ENCODE measurements around the gene SRCAP. TPM values are rescaled to one million over a fixed set of nuclear protein-coding genes. Genes with fewer than 3 reads are reported as not detected.

SRCAP gene
- polyA plus RNA-seq, 1 donor (not counting 4 experiments of a cell fraction or from before 2014, with no cell fraction given): 1.4 TPM

- Histone ChIP-seq H3K79me2 (ENCODE audit: control insufficient read depth, insufficient read depth, low read length) (peaks cover 22% of the 10 kb centered on the region), H3K9me1 (ENCODE audit: control insufficient read depth, extremely low read depth, insufficient read depth, low read length) (no peaks in the 10 kb centered on the region), H3K4me1 (ENCODE audit: control insufficient read depth, extremely low read depth, insufficient read depth, low read length) (peaks cover 25% of the 10 kb centered on the region), H3K4me3 (ENCODE audit: control insufficient read depth in 2 of 3, extremely low read depth in 1 of 3, insufficient read depth in 2 of 3, low read depth in 1 of 3, low read length in 3 of 3) (no peak overlapping the region), H3K9me3 (ENCODE audit: control insufficient read depth, low read depth, low read length) (no peaks in the 10 kb centered on the region), H3K4me2 (ENCODE audit: control insufficient read depth, extremely low read depth, insufficient read depth, low read depth, low read length) (no peak overlapping the region), H3K9ac (ENCODE audit: control insufficient read depth, extremely low read depth, insufficient read depth, low read length) (no peak overlapping the region), H2AFZ (ENCODE audit: control insufficient read depth, low read length) (no peak overlapping the region), H3K27me3 (ENCODE audit: control insufficient read depth, extremely low read depth, insufficient read depth, low read length) (no peaks in the 10 kb centered on the region), H3K27ac (ENCODE audit: control insufficient read depth, insufficient read depth, low read length) (peak overlapping the region; percentile 100), H4K20me1 (ENCODE audit: control insufficient read depth, extremely low read depth, insufficient read depth, low read length) (no peaks in the 10 kb centered on the region), H3K36me3 (ENCODE audit: control insufficient read depth in 2 of 2, extremely low read depth in 1 of 2, insufficient read depth in 2 of 2, low read length in 2 of 2) (peaks cover 33 to 34% of the 10 kb centered on the region in 2 experiments)
- dilution Hi-C loops (cut with MboI; ENCODE audit: extremely low pct_ligation_motif_present, low sequenced_read_pairs): no loop called here
- TF ChIP-seq EZH2 (IDR thresholded peaks at IDR 0.05; ENCODE audit: low read length) (no peak), CTCF (optimal IDR thresholded peaks at IDR 0.05 in 1 of 3, IDR thresholded peaks at IDR 0.05 in 1 of 3, conservative IDR thresholded peaks at IDR 0.05 in 1 of 3; ENCODE audit: extremely low read depth in 1 of 3, insufficient read depth in 2 of 3, low read length in 3 of 3) (no peak)
- FAIRE-seq (no peak), DNase-seq (ENCODE audit: low read depth, low spot score) (no peak)
Measured at GRCh38 chr16:30738984-30739951, 40.3 kb downstream of the SRCAP start.

- Histone ChIP-seq H3K9me1 (ENCODE audit: control insufficient read depth, extremely low read depth, insufficient read depth, low read length) (no peaks in the 10 kb centered on the region), H3K4me3 (ENCODE audit: control insufficient read depth in 2 of 3, extremely low read depth in 1 of 3, insufficient read depth in 2 of 3, low read depth in 1 of 3, low read length in 3 of 3) (peak overlapping the region; percentile 60 to 95 (median 79)), H3K27me3 (ENCODE audit: control insufficient read depth, extremely low read depth, insufficient read depth, low read length) (no peaks in the 10 kb centered on the region), H3K79me2 (ENCODE audit: control insufficient read depth, insufficient read depth, low read length) (peaks cover 29% of the 10 kb centered on the region), H3K4me2 (ENCODE audit: control insufficient read depth, extremely low read depth, insufficient read depth, low read depth, low read length) (peak overlapping the region; percentile 89), H3K9ac (ENCODE audit: control insufficient read depth, extremely low read depth, insufficient read depth, low read length) (peak overlapping the region; percentile 97), H3K9me3 (ENCODE audit: control insufficient read depth, low read depth, low read length) (no peaks in the 10 kb centered on the region), H2AFZ (ENCODE audit: control insufficient read depth, low read length) (no peak overlapping the region), H3K36me3 (ENCODE audit: control insufficient read depth in 2 of 2, extremely low read depth in 1 of 2, insufficient read depth in 2 of 2, low read length in 2 of 2) (peaks cover 31 to 42% of the 10 kb centered on the region in 2 experiments), H4K20me1 (ENCODE audit: control insufficient read depth, extremely low read depth, insufficient read depth, low read length) (peaks cover 4% of the 10 kb centered on the region), H3K4me1 (ENCODE audit: control insufficient read depth, extremely low read depth, insufficient read depth, low read length) (peaks cover 25% of the 10 kb centered on the region), H3K27ac (ENCODE audit: control insufficient read depth, insufficient read depth, low read length) (peak overlapping the region; percentile 100)
- dilution Hi-C loops (cut with MboI; ENCODE audit: extremely low pct_ligation_motif_present, low sequenced_read_pairs): no loop called here
- FAIRE-seq (peak; percentile 92), DNase-seq (ENCODE audit: low read depth, low spot score) (peak; percentile 77)
- TF ChIP-seq EZH2 (IDR thresholded peaks at IDR 0.05; ENCODE audit: low read length) (no peak), CTCF (optimal IDR thresholded peaks at IDR 0.05 in 1 of 3, IDR thresholded peaks at IDR 0.05 in 1 of 3, conservative IDR thresholded peaks at IDR 0.05 in 1 of 3; ENCODE audit: extremely low read depth in 1 of 3, insufficient read depth in 2 of 3, low read length in 3 of 3) (no peak)
Measured at GRCh38 chr16:30740364-30741251, 41.6 kb downstream of the SRCAP start.

Measured in keratinocyte (primary cell).